Activated naive CD4-positive, alpha-beta T cell treated with anti-CD3 and anti-CD28 coated beads for 36 hours (primary cell): Measurements from ENCODE around the gene SEC31A. TPM values are rescaled to one million over a fixed set of nuclear protein-coding genes. Genes with fewer than 3 reads are reported as not detected.
"Not testable (repeated sequence)": the region's sequence is repeated elsewhere in the genome, so short reads cannot be mapped to it uniquely, and the experiment has no call there.

Experiments
- CTCF ChIA-PET: fragments of 350-600 bp; sonication (Branson Sonifier 250); formaldehyde crosslinking; loops from one replicate; lab custom pipeline; 2021; ENCODE audit warnings: antibody characterized with exemption; lab: Charles Lee
- DNase-seq: peaks from one replicate; pipeline ENCODE4 v3.0.0-alpha.2; 2020
- H3K27ac Mint-ChIP-seq: one replicate; pipeline ENCODE4 v1.8.0; 2021; ENCODE audit warnings: mild to moderate bottlenecking, mixed read lengths
- H3K27me3 Mint-ChIP-seq: one replicate; pipeline ENCODE4 v1.8.0; 2021; ENCODE audit warnings: low read depth, mixed read lengths
- H3K36me3 Mint-ChIP-seq: one replicate; pipeline ENCODE4 v1.8.0; 2021; ENCODE audit warnings: low read depth, mixed read lengths
- H3K4me1 Mint-ChIP-seq: one replicate; pipeline ENCODE4 v1.8.0; 2021; ENCODE audit warnings: low read depth, mixed read lengths
- H3K4me3 Mint-ChIP-seq: one replicate; pipeline ENCODE4 v1.8.0; 2021; ENCODE audit warnings: mild to moderate bottlenecking, moderate library complexity, mixed read lengths
- H3K9me3 Mint-ChIP-seq: one replicate; pipeline ENCODE4 v1.8.0; 2021; ENCODE audit warnings: mixed read lengths
- intact Hi-C: fragments of 100-400 bp; cut with micrococcal nuclease; formaldehyde crosslinking; loops from one replicate; pipeline ENCODE4 v1.15.1; 2023
- total RNA-seq, 2 experiments: library from RNA; stranded (reverse); gene quantifications; one replicate each; pipeline ENCODE4 v1.2.3, GENCODE V29; 2021

SEC31A gene
- total RNA-seq, 2 experiments from 2014 or later: 85.1 to 85.7 TPM

- peaks cover 35% of the 10 kb centered on the region for H3K36me3 Mint-ChIP-seq
- H3K4me3 Mint-ChIP-seq: no peak overlapping the region
These were observed 70.3 kb downstream of the SEC31A start for GRCh38 chr4:82820689-82821088.

GRCh38 chr4:82818664-82819662 is 72.0 kb downstream of the SEC31A start:
- Mint-ChIP-seq H3K4me3 (no peak overlapping the region), H3K36me3 (peaks cover 30% of the 10 kb centered on the region), H3K27ac (no peak overlapping the region), H3K4me1 (no peaks in the 10 kb centered on the region), H3K9me3 (no peaks in the 10 kb centered on the region), H3K27me3 (no peaks in the 10 kb centered on the region)
- no peak for DNase-seq
- CTCF ChIA-PET: interaction anchor here (0.7 to 1.2 kb wide), 2 partner anchors 80 to 343 kb away, joined by 3 read pairs; no protein-coding TSS in a partner anchor
- intact Hi-C loops: no loop called here

More at GRCh38 chr4:82820689-82821088, 70.3 kb downstream of the SEC31A start:
- Mint-ChIP-seq H3K4me1 (no peaks in the 10 kb centered on the region), H3K27ac (no peak overlapping the region), H3K9me3 (no peaks in the 10 kb centered on the region), H3K27me3 (no peaks in the 10 kb centered on the region)
- CTCF ChIA-PET: no interaction called here
- no peak for DNase-seq
- intact Hi-C loops: no loop called here

- H3K27ac Mint-ChIP-seq, DNase-seq, H3K4me3 Mint-ChIP-seq, CTCF ChIA-PET, H3K27me3 Mint-ChIP-seq, H3K9me3 Mint-ChIP-seq, H3K4me1 Mint-ChIP-seq, intact Hi-C loops: not testable (repeated sequence)
- H3K36me3 Mint-ChIP-seq: peaks cover 22% of the 10 kb centered on the region
These were observed 74.1 kb downstream of the SEC31A start for GRCh38 chr4:82816874-82817273.

- Mint-ChIP-seq H3K36me3 (peaks cover 9% of the 10 kb centered on the region), H3K9me3 (no peaks in the 10 kb centered on the region), H3K27me3 (no peaks in the 10 kb centered on the region), H3K27ac (no peak overlapping the region), H3K4me1 (no peaks in the 10 kb centered on the region), H3K4me3 (no peak overlapping the region)
- DNase-seq: no peak
- intact Hi-C loops: no loop called here
- CTCF ChIA-PET: interaction anchor here (0.6 kb wide), 1 partner anchor 292 kb away, joined by 3 read pairs; no protein-coding TSS in a partner anchor
These were observed 76.9 kb downstream of the SEC31A start for GRCh38 chr4:82814034-82814433.

- Mint-ChIP-seq H3K27me3 (no peaks in the 10 kb centered on the region), H3K4me3 (no peak overlapping the region), H3K4me1 (no peaks in the 10 kb centered on the region), H3K36me3 (peaks cover 4% of the 10 kb centered on the region), H3K27ac (no peak overlapping the region), H3K9me3 (no peaks in the 10 kb centered on the region)
- no peak for DNase-seq
- CTCF ChIA-PET: no interaction called here
- intact Hi-C loops: no loop called here
These were observed 79.1 kb downstream of the SEC31A start for GRCh38 chr4:82811838-82812341.

- H3K9me3 Mint-ChIP-seq: no peaks in the 10 kb centered on the region
- CTCF ChIA-PET: interaction anchor here (0.7 kb wide), 1 partner anchor 115 kb away, joined by 3 read pairs; no protein-coding TSS in a partner anchor
- no peaks in the 10 kb centered on the region for H3K4me1 Mint-ChIP-seq
- peaks cover 3% of the 10 kb centered on the region for H3K36me3 Mint-ChIP-seq
- no peak for DNase-seq
- H3K27ac Mint-ChIP-seq: no peak overlapping the region
- H3K27me3 Mint-ChIP-seq: no peaks in the 10 kb centered on the region
- no peak overlapping the region for H3K4me3 Mint-ChIP-seq
- intact Hi-C loops: no loop called here
These were observed 79.6 kb downstream of the SEC31A start for GRCh38 chr4:82811392-82811791.

GRCh38 chr4:82810176-82810575 is 80.8 kb downstream of the SEC31A start:
- no peaks in the 10 kb centered on the region for H3K27me3 Mint-ChIP-seq
- no peak overlapping the region for H3K4me3 Mint-ChIP-seq
- H3K36me3 Mint-ChIP-seq: peaks cover 1% of the 10 kb centered on the region
- DNase-seq: no peak
- H3K27ac Mint-ChIP-seq: no peak overlapping the region
- H3K9me3 Mint-ChIP-seq: no peaks in the 10 kb centered on the region
- intact Hi-C loops: no loop called here
- no peaks in the 10 kb centered on the region for H3K4me1 Mint-ChIP-seq
- CTCF ChIA-PET: no interaction called here

- intact Hi-C loops: no loop called here
- Mint-ChIP-seq H3K27ac (no peak overlapping the region), H3K27me3 (no peaks in the 10 kb centered on the region), H3K9me3 (no peaks in the 10 kb centered on the region), H3K4me1 (no peaks in the 10 kb centered on the region), H3K36me3 (no peaks in the 10 kb centered on the region), H3K4me3 (no peak overlapping the region)
- CTCF ChIA-PET: no interaction called here
- no peak for DNase-seq
These were observed 81.3 kb downstream of the SEC31A start for GRCh38 chr4:82809619-82810018.

GRCh38 chr4:82803746-82804145 is 87.2 kb downstream of the SEC31A start:
- Mint-ChIP-seq H3K36me3 (no peaks in the 10 kb centered on the region), H3K4me1 (peaks cover 9% of the 10 kb centered on the region), H3K4me3 (no peak overlapping the region), H3K27me3 (peaks cover 18% of the 10 kb centered on the region), H3K27ac (no peak overlapping the region), H3K9me3 (no peaks in the 10 kb centered on the region)
- intact Hi-C loops: no loop called here
- CTCF ChIA-PET: no interaction called here
- no peak for DNase-seq

GRCh38 chr4:82802911-82803310 is 88.0 kb downstream of the SEC31A start:
- H3K36me3 Mint-ChIP-seq: no peaks in the 10 kb centered on the region
- H3K27ac Mint-ChIP-seq: no peak overlapping the region
- no peak overlapping the region for H3K4me3 Mint-ChIP-seq
- peaks cover 18% of the 10 kb centered on the region for H3K27me3 Mint-ChIP-seq
- intact Hi-C loops: no loop called here
- peaks cover 9% of the 10 kb centered on the region for H3K4me1 Mint-ChIP-seq
- CTCF ChIA-PET: interaction anchor here (0.6 kb wide), 1 partner anchor 366 kb away, joined by 4 read pairs; no protein-coding TSS in a partner anchor
- no peaks in the 10 kb centered on the region for H3K9me3 Mint-ChIP-seq
- DNase-seq: no peak

GRCh38 chr4:82801910-82802521 is 88.9 kb downstream of the SEC31A start:
- no peaks in the 10 kb centered on the region for H3K36me3 Mint-ChIP-seq
- intact Hi-C loops: no loop called here
- H3K4me1 Mint-ChIP-seq: peaks cover 15% of the 10 kb centered on the region
- DNase-seq: no peak
- H3K4me3 Mint-ChIP-seq: no peak overlapping the region
- peaks cover 26% of the 10 kb centered on the region for H3K27me3 Mint-ChIP-seq
- CTCF ChIA-PET: interaction anchor here (0.6 kb wide), 1 partner anchor 366 kb away, joined by 4 read pairs; no protein-coding TSS in a partner anchor
- no peaks in the 10 kb centered on the region for H3K9me3 Mint-ChIP-seq
- H3K27ac Mint-ChIP-seq: no peak overlapping the region
